OCI-LY3 (cell line): ENCODE measurements around the gene TTC8.

ENCODE experiments used
- H2AFZ ChIP-seq: fragments of 200-600, 300-600 bp; shearing (Covaris generic); 2 replicates; pipeline ENCODE4 v1.6.0; 2014; ENCODE audit warnings: antibody characterized with exemption, low read depth, low read length
- H3K27ac ChIP-seq: fragments of 200-600, 300-600 bp; sonication (generic); 2 replicates; pipeline ENCODE4 v1.5.1; 2014; ENCODE audit warnings: mild to moderate bottlenecking, low read length, moderate library complexity, mixed read lengths
- H3K27me3 ChIP-seq: fragments of 200-600, 300-600 bp; sonication (generic); 2 replicates; pipeline ENCODE4 v1.6.1; 2014; ENCODE audit warnings: low read depth, low read length, mixed read lengths
- H3K36me3 ChIP-seq: fragments of 200-600, 300-600 bp; sonication (generic); replicated peaks from 2 replicates; pipeline ENCODE3; 2014; ENCODE audit warnings: low read depth, low read length, mixed read lengths
- H3K4me1 ChIP-seq: fragments of 300-600, 200-600 bp; sonication (generic); 2 replicates; pipeline ENCODE4 v1.6.1; 2014; ENCODE audit warnings: low read length, mixed read lengths
- H3K4me2 ChIP-seq: fragments of 200-600, 300-600 bp; sonication (generic); 2 replicates; pipeline ENCODE4 v1.6.1; 2014; ENCODE audit warnings: low read length, mixed read lengths
- H3K4me3 ChIP-seq: fragments of 300-600, 200-600 bp; sonication (generic); 2 replicates; pipeline ENCODE4 v1.5.1; 2014; ENCODE audit warnings: antibody characterized with exemption, mild to moderate bottlenecking, low read length, moderate library complexity
- H3K79me2 ChIP-seq: fragments of 300-600, 200-600 bp; shearing (Covaris generic); 2 replicates; pipeline ENCODE4 v1.6.1; 2014; ENCODE audit warnings: mild to moderate bottlenecking, low read length, mixed read lengths
- H3K9ac ChIP-seq: fragments of 300-600, 200-600 bp; shearing (Covaris generic); 2 replicates; pipeline ENCODE4 v1.6.0; 2014; ENCODE audit warnings: mild to moderate bottlenecking, low read length, moderate library complexity
- H3K9me3 ChIP-seq: fragments of 200-600, 300-600 bp; shearing (Covaris generic); 2 replicates; pipeline ENCODE4 v1.6.1; 2014; ENCODE audit warnings: low read length, mixed read lengths; ENCODE audit not compliant: insufficient read depth
- H4K20me1 ChIP-seq: fragments of 200-600, 300-600 bp; sonication (generic); 2 replicates; pipeline ENCODE4 v1.6.1; 2016; ENCODE audit warnings: low read length, mixed read lengths; ENCODE audit not compliant: insufficient read depth
- EZH2phosphoT487 ChIP-seq: fragments of 200-600 bp; shearing (Covaris generic); IDR thresholded peaks from 2 replicates; pipeline ENCODE4 v1.6.1; 2018; ENCODE audit warnings: antibody characterized with exemption, mixed run types, low read depth
- TF ChIP-seq, protein P1 (sequence below): fragments of 200-600, 300-600 bp; sonication (generic); IDR thresholded peaks from 2 replicates; pipeline ENCODE4 v1.5.1; 2014; ENCODE audit warnings: antibody characterized with exemption, low read length, low read depth

The TTC8 gene

DNA sequence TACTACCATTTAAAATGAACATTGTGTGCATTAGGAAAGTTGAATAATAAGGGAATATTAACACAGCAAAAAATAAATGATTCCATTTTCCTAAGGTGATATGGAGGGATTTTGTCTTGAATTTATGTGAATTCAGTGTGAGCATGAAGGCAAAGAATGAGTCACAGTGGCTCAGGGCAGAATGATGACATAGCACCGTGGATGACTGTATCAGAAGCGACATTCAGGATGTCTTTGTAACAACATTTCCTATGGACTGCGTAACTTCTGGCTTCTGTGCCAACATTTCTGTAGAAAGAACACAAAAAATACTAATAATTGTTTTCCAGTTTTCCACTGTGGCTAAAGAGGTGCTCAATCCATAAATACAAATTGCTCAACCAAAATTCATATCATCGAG is 54.6 kb downstream of the TTC8 start:
- H3K4me1 ChIP-seq: no peaks in the 10 kb centered on the region
- peaks cover 3% of the 10 kb centered on the region for H3K36me3 ChIP-seq
- H3K79me2 ChIP-seq: no peaks in the 10 kb centered on the region
- H3K9me3 ChIP-seq: no peaks in the 10 kb centered on the region
- no peaks in the 10 kb centered on the region for H4K20me1 ChIP-seq
- no peak overlapping the region for H2AFZ ChIP-seq
- TF ChIP-seq EZH2phosphoT487: no peak
- TF ChIP-seq, protein P1, sequence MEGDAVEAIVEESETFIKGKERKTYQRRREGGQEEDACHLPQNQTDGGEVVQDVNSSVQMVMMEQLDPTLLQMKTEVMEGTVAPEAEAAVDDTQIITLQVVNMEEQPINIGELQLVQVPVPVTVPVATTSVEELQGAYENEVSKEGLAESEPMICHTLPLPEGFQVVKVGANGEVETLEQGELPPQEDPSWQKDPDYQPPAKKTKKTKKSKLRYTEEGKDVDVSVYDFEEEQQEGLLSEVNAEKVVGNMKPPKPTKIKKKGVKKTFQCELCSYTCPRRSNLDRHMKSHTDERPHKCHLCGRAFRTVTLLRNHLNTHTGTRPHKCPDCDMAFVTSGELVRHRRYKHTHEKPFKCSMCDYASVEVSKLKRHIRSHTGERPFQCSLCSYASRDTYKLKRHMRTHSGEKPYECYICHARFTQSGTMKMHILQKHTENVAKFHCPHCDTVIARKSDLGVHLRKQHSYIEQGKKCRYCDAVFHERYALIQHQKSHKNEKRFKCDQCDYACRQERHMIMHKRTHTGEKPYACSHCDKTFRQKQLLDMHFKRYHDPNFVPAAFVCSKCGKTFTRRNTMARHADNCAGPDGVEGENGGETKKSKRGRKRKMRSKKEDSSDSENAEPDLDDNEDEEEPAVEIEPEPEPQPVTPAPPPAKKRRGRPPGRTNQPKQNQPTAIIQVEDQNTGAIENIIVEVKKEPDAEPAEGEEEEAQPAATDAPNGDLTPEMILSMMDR: no peak
- no peak overlapping the region for H3K4me3 ChIP-seq
- H3K27ac ChIP-seq: no peak overlapping the region
- H3K9ac ChIP-seq: no peak overlapping the region
- no peak overlapping the region for H3K4me2 ChIP-seq
- no peaks in the 10 kb centered on the region for H3K27me3 ChIP-seq

DNA sequence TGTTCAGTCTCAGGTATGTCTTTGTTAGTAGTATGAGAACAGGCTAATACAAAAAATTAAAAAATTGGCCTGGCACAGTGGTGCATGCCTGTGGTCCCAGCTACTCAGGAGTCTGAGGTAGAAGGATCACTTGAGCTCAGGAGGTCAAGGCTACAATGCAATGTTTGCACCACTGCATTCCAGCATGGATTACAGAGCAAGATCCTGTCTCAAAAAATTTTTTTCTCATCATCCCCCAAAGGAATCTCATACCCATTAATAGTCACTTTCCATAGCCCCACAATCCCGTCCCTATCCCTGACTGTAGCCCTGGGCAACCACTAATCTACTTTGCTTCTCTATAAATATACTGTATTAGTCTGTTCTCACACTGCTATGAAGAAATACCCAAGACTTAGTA is 57.8 kb downstream of the TTC8 start:
- Histone ChIP-seq H3K27me3 (peaks cover 5% of the 10 kb centered on the region; the same call in 1 of the 2 replicates), H3K9ac (no peak overlapping the region), H3K36me3 (peaks cover 3% of the 10 kb centered on the region), H3K27ac (no peak overlapping the region), H3K4me1 (no peaks in the 10 kb centered on the region), H3K9me3 (no peaks in the 10 kb centered on the region), H3K4me2 (no peak overlapping the region), H4K20me1 (no peaks in the 10 kb centered on the region), H2AFZ (no peak overlapping the region), H3K4me3 (no peak overlapping the region), H3K79me2 (no peaks in the 10 kb centered on the region)
- TF ChIP-seq, protein P1: no peak
- no peak for TF ChIP-seq EZH2phosphoT487

DNA sequence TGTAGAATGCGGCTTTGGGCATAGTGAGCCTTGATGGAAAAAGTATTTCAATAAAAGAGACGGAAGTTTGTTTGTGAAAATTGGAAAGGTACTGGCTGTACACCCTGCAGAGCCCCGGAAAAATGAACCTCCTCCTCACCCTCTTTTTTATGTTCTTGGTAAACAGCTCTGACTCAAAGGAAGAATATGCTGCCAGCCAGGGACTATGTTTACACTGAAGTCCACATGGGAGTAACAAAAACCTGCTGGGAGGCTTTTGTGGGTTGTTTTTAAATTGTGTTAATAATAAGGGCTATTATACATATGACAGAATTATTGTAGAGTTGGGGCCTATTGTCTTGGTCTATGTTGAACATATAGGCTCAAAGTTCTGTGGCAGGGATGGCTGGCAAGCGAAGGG is 70.7 kb downstream of the TTC8 start:
- TF ChIP-seq, protein P1: no peak
- TF ChIP-seq EZH2phosphoT487: no peak
- H3K4me3 ChIP-seq: no peak overlapping the region

DNA sequence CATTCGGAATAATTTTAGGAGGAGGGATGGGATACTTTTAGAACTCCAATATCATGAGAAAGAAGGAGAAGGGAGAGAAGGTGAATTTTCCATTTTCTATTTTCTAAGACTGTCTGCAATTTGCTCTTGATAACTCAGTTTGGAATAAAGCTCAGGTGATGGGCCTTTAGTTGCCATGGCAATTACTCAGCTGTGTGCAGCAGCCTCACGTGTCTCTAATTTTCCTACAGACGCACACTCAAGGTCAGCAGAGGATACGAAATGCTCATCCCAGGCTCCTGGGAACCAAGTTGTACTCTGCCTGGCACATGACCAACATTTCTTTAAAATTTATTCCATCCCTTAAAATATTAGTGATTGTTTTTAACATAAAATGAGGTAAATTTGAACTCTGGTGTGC is 76.7 kb downstream of the TTC8 start:
- Histone ChIP-seq H3K27me3 (no peaks in the 10 kb centered on the region), H3K4me2 (no peak overlapping the region), H3K9me3 (no peaks in the 10 kb centered on the region), H3K9ac (no peak overlapping the region), H3K4me1 (no peaks in the 10 kb centered on the region), H2AFZ (no peak overlapping the region), H3K36me3 (no peaks in the 10 kb centered on the region), H4K20me1 (no peaks in the 10 kb centered on the region), H3K79me2 (no peaks in the 10 kb centered on the region), H3K4me3 (no peak overlapping the region), H3K27ac (no peak overlapping the region)
- TF ChIP-seq, protein P1: no peak
- no peak for TF ChIP-seq EZH2phosphoT487

More for the DNA sequence above, 70.7 kb downstream of the TTC8 start:
- Histone ChIP-seq H3K4me1 (no peaks in the 10 kb centered on the region), H3K27me3 (peaks cover 11% of the 10 kb centered on the region), H3K27ac (no peak overlapping the region), H3K36me3 (no peaks in the 10 kb centered on the region), H3K4me2 (no peak overlapping the region), H4K20me1 (no peaks in the 10 kb centered on the region), H2AFZ (no peak overlapping the region), H3K9me3 (no peaks in the 10 kb centered on the region), H3K79me2 (no peaks in the 10 kb centered on the region), H3K9ac (no peak overlapping the region)
